HepG2 (cell line): ENCODE measurements around the gene APRT. TPM values are rescaled to one million over a fixed set of nuclear protein-coding genes. Genes with fewer than 3 reads are reported as not detected.

Experiments used
- ATAC-seq: fragments of 200-7000 bp; cut with Tn5 transposase; 3 replicates; pipeline ENCODE4 v1.9.1; 2020; ENCODE audit warnings: mild to moderate bottlenecking, moderate library complexity
- BruUV-seq: library from RNA; stranded (reverse); fragments of 400-500 nt; replicated peaks from 2 replicates; lab custom pipeline; 2021; lab: Mats Ljungman, UMichigan
- CTCF ChIA-PET: fragments of 300-600 bp; formaldehyde crosslinking; extraction: SDS; loops from one replicate; lab custom pipeline; 2021; ENCODE audit warnings: low total read pairs, inconsistent platforms, low intra/inter-chr PET ratio; lab: Yijun Ruan, JAX
- POLR2A ChIA-PET: fragments of 350-600 bp; sonication (Branson Sonifier 250); formaldehyde crosslinking; loops from one replicate; lab custom pipeline; 2020; ENCODE audit warnings: antibody characterized with exemption, inconsistent platforms; lab: Yijun Ruan, JAX
- DNase-seq: peaks from one replicate; pipeline ENCODE4 v3.0.0-alpha.2; 2015; ENCODE audit warnings: low spot score
- FAIRE-seq: peaks from 3 replicates; lab custom pipeline; 2011; peaks lifted over from hg19 to GRCh38; lab: Jason Lieb, UNC
- H2AFZ ChIP-seq: one replicate; pipeline ENCODE4 v1.6.1; 2011; ENCODE audit warnings: low read length, inconsistent platforms
- H3K27ac ChIP-seq: fragments of 300-600 bp; 3 replicates; pipeline ENCODE4 v1.8.0; 2011; ENCODE audit warnings: mixed run types, mild to moderate bottlenecking, mixed read lengths, low read length, inconsistent platforms; ENCODE audit not compliant: insufficient read depth; ENCODE audit errors: extremely low read length
- H3K27me3 ChIP-seq, 2 experiments: fragments of 200-600 bp in 1 of 2; 2 replicates in 1 of 2; 3 replicates in 1 of 2; pipeline versions ENCODE4 v1.6.0 to v1.8.0; 2011; ENCODE audit warnings: low read length in 2 of 2, mild to moderate bottlenecking in 2 of 2, moderate library complexity in 2 of 2, inconsistent platforms in 1 of 2; ENCODE audit not compliant: insufficient read depth in 2 of 2, control insufficient read depth in 1 of 2
- H3K36me3 ChIP-seq, 2 experiments: fragments of 200-600 bp in 1 of 2; replicated peaks in 1 of 2; 2 replicates in 1 of 2; 3 replicates in 1 of 2; pipeline versions ENCODE4 v1.5.1 to v1.8.0; 2011; ENCODE audit warnings: low read length in 2 of 2, inconsistent platforms in 1 of 2; ENCODE audit not compliant: insufficient read depth in 2 of 2, control insufficient read depth in 1 of 2
- H3K4me1 ChIP-seq: 2 replicates; pipeline ENCODE4 v1.5.1; 2012; ENCODE audit warnings: low read length, inconsistent platforms; ENCODE audit not compliant: insufficient read depth
- H3K4me2 ChIP-seq: 2 replicates; pipeline ENCODE4 v1.6.0; 2011; ENCODE audit warnings: low read depth, low read length, inconsistent platforms
- H3K4me3 ChIP-seq, 3 experiments: fragments of 200-600 bp in 1 of 3; sonication (generic), shearing (Covaris generic) in 1 of 3; replicated peaks in 1 of 3; 2 replicates each; pipeline ENCODE4 v1.5.1; 2011 to 2016; ENCODE audit warnings: low read length in 3 of 3, inconsistent platforms in 2 of 3, low read depth in 2 of 3, mild to moderate bottlenecking in 2 of 3, control low read depth in 1 of 3, mixed read lengths in 1 of 3; ENCODE audit not compliant: insufficient read depth in 1 of 3
- H3K79me2 ChIP-seq: one replicate; pipeline ENCODE4 v1.6.1; 2011; ENCODE audit warnings: low read length, inconsistent platforms; ENCODE audit not compliant: insufficient read depth
- H3K9ac ChIP-seq: 2 replicates; pipeline ENCODE4 v1.6.0; 2011; ENCODE audit warnings: mild to moderate bottlenecking, low read depth, low read length, inconsistent platforms; ENCODE audit not compliant: insufficient read depth
- H3K9me3 ChIP-seq: 2 replicates; pipeline ENCODE4 v1.5.1; 2012; ENCODE audit warnings: mild to moderate bottlenecking, low read length
- H4K20me1 ChIP-seq: 2 replicates; pipeline ENCODE4 v1.6.0; 2011; ENCODE audit warnings: inconsistent platforms, mild to moderate bottlenecking, low read length, moderate library complexity; ENCODE audit not compliant: insufficient read depth
- AGO1 ChIP-seq: fragments of 200-400 bp; formaldehyde crosslinking; IDR thresholded peaks from 2 replicates; pipeline ENCODE4 v1.6.1; 2017; ENCODE audit warnings: mild to moderate bottlenecking, low read depth, low read length, moderate library complexity; ENCODE audit not compliant: poor library complexity, severe bottlenecking
- AGO2 ChIP-seq: fragments of 200-400 bp; formaldehyde crosslinking; optimal IDR thresholded peaks from 2 replicates; pipeline ENCODE3; 2017; ENCODE audit warnings: mild to moderate bottlenecking, low read depth, low read length, moderate library complexity
- FOXA3 ChIP-seq: IDR thresholded peaks from 2 replicates; pipeline ENCODE4 v1.6.1; 2016; ENCODE audit warnings: missing genetic modification reagents, missing compliant biosample characterization
- HMG20B ChIP-seq: conservative IDR thresholded peaks from 2 replicates; pipeline ENCODE4 v1.6.1; 2016; ENCODE audit warnings: missing genetic modification reagents, missing compliant biosample characterization
- KMT2A ChIP-seq: sonication (generic); formaldehyde crosslinking; IDR thresholded peaks from 2 replicates; pipeline ENCODE4 v1.4.0; 2020; ENCODE audit warnings: missing genetic modification reagents
- LCORL ChIP-seq, 2 experiments: fragments of 450-650 bp in 1 of 2; sonication (generic) in 1 of 2; formaldehyde crosslinking in 1 of 2; IDR thresholded peaks; 2 replicates each; pipeline versions ENCODE4 v1.5.0 to v1.6.1; 2017 to 2020; ENCODE audit warnings: antibody characterized with exemption in 1 of 2, missing genetic modification reagents in 1 of 2
- NAIF1 ChIP-seq: sonication (generic); formaldehyde crosslinking; IDR thresholded peaks from 2 replicates; pipeline ENCODE4 v1.5.0; 2020; ENCODE audit warnings: mild to moderate bottlenecking, missing genetic modification reagents, borderline replicate concordance
- NR3C1 ChIP-seq: sonication (generic); formaldehyde crosslinking; IDR thresholded peaks from 2 replicates; pipeline ENCODE4 v1.4.0; 2020; ENCODE audit warnings: missing genetic modification reagents
- ZFP90 ChIP-seq: sonication (generic); formaldehyde crosslinking; IDR thresholded peaks from 2 replicates; pipeline ENCODE4 v1.8.0; 2022; ENCODE audit warnings: missing genetic modification reagents, mild to moderate bottlenecking, inconsistent platforms, borderline replicate concordance
- ZNF224 ChIP-seq: sonication (generic); formaldehyde crosslinking; IDR thresholded peaks from 2 replicates; pipeline ENCODE4 v1.5.0; 2020; ENCODE audit warnings: mild to moderate bottlenecking, missing genetic modification reagents
- ZNF562 ChIP-seq: sonication (generic); formaldehyde crosslinking; IDR thresholded peaks from 2 replicates; pipeline ENCODE4 v1.8.0; 2022; ENCODE audit warnings: missing genetic modification reagents, borderline replicate concordance
- ZNF614 ChIP-seq: IDR thresholded peaks from 2 replicates; pipeline ENCODE4 v1.6.1; 2018; ENCODE audit warnings: missing biosample characterization, missing genetic modification reagents, inconsistent platforms, borderline replicate concordance
- ZNF7 ChIP-seq: IDR thresholded peaks from 2 replicates; pipeline ENCODE4 v1.6.1; 2016; ENCODE audit warnings: missing biosample characterization, missing genetic modification reagents
- ZSCAN31 ChIP-seq: sonication (generic); formaldehyde crosslinking; IDR thresholded peaks from 2 replicates; pipeline ENCODE4 v1.5.0; 2020; ENCODE audit warnings: low read depth, mild to moderate bottlenecking, missing genetic modification reagents
- WGBS: methylation state at CpG from one replicate; pipeline ENCODE4 v1.1.6; 2017; ENCODE audit warnings: low lambda C conversion rate; 5-methylcytosine and 5-hydroxymethylcytosine counted together
- in situ Hi-C: cut with HindIII; loops from 2 replicates; pipeline ENCODE4 v1.10.0; 2017; ENCODE audit warnings: low pct_unique_long_range_greater_than_20kb; ENCODE audit not compliant: extremely low pct_ligation_motif_present
- intact Hi-C: fragments of 100-400 bp; cut with micrococcal nuclease; formaldehyde crosslinking; loops from one replicate; pipeline ENCODE4 v1.10.0; 2022; ENCODE audit not compliant: unreplicated experiment
- polyA plus RNA-seq, 8 experiments: library from polyadenylated mRNA; depleted of rRNA in 3 of 8; stranded (reverse) in 7 of 8; unstranded in 1 of 8; fragments of >200 nt; fragmentation: Illumina TruSeq in 4 of 8; extraction: Trizol in 4 of 8; gene quantifications; 2 replicates each; pipeline versions ENCODE4 v1.2.1 to v1.2.3, GENCODE V29; 2011 to 2016; ENCODE audit warnings: low read depth in 4 of 8, missing spikeins in 1 of 8, mixed read lengths in 1 of 8; ENCODE audit not compliant: insufficient read depth in 1 of 8
- total RNA-seq, 5 experiments: library from RNA; depleted of rRNA; stranded (reverse); fragments of >200 nt; fragmentation: Illumina TruSeq; extraction: Trizol; gene quantifications; 2 replicates each; pipeline ENCODE4 v1.2.3, GENCODE V29; 2016; ENCODE audit warnings: low read depth in 1 of 5

Gene APRT
- total and polyA plus RNA-seq, 2 of the 13 experiments (the other 11 are each of a cell fraction or from before 2014, with no cell fraction given), result 155 to 242 TPM

DNA sequence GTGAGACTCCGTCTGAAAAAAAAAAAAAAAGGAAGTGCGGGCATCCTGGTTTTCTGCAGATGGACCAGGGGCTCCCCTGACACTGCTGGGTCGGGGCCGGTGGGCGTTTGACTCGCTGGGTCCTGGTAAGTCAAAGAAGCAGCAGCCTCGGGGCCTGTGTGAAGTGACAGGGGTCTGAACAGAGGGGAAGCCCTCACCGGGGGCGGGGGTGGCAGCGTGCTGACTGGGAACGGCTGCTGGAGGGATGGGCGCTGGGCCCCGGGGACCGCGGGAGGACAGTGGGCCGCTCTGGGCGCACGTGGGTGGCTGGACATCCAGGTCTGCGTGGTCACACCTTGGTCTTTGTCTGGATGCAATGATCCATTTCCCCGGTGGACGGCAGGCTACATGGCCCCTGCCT lies 36.8 kb upstream of the APRT start:
- H4K20me1 ChIP-seq, result peaks cover 3% of the 10 kb centered on the region; the same call in 1 of the 2 replicates
- 89% methylated on average over 16 of the region's 21 CpGs for WGBS
- H3K4me1 ChIP-seq, result no peaks in the 10 kb centered on the region
- intact Hi-C loops (no loop called here), in situ Hi-C loops (no loop called here)
- H3K4me2 ChIP-seq, result no peak overlapping the region
- peaks cover 0 to 3% of the 10 kb centered on the region in 2 experiments; a peak in 2 of 5 replicates for H3K36me3 ChIP-seq
- no peak for TF ChIP-seq ZSCAN31 (CRISPR knock-in tag)
- no peak for TF ChIP-seq NR3C1 (CRISPR knock-in tag)
- TF ChIP-seq KMT2A (CRISPR knock-in tag), result no peak
- TF ChIP-seq ZNF224 (CRISPR knock-in tag), result no peak
- no peak for TF ChIP-seq AGO1
- TF ChIP-seq ZNF7, result no peak
- no peak for TF ChIP-seq ZNF614 (CRISPR knock-in tag)
- no peaks in the 10 kb centered on the region for H3K9me3 ChIP-seq
- no peak overlapping the region for H3K4me3 ChIP-seq
- DNase-seq (no peak), FAIRE-seq (no peak), ATAC-seq (no peak)
- no TSS peak for BruUV-seq
- POLR2A ChIA-PET, result interaction anchor here (1.1 kb wide), 1 partner anchor 8 kb away, joined by 3 read pairs; the partner anchor contains the start of genes GALNS and TRAPPC2L
- no peak overlapping the region for H3K9ac ChIP-seq
- CTCF ChIA-PET, result no interaction called here
- H2AFZ ChIP-seq, result no peak overlapping the region
- no peaks in the 10 kb centered on the region for H3K79me2 ChIP-seq
- H3K27me3 ChIP-seq, result no peaks in the 10 kb centered on the region
- no peak overlapping the region for H3K27ac ChIP-seq

DNA sequence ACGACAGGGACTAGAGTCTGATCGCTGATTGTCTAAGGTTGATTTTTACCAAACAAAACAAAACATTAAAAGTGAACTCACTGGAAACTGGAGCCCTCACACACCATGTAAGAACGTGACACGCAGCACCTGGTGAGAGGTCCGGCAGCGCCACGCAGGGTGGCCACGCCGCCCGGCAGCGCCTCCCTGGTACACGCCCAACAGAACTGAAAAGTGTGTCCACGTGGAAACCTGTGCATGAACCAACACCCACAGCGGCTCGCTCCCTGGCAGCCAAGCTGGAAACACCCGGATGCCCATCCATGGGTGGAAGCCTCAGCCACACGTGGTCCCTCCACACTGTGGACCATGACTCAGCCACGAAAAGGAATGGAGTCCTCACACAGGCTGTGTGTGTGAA lies 35.9 kb upstream of the APRT start:
- no peaks in the 10 kb centered on the region for H3K79me2 ChIP-seq
- no peak overlapping the region for H2AFZ ChIP-seq
- no peak overlapping the region for H3K9ac ChIP-seq
- FAIRE-seq, result no peak
- H3K27ac ChIP-seq, result no peak overlapping the region
- BruUV-seq, result no TSS peak
- no peaks in the 10 kb centered on the region for H3K4me1 ChIP-seq
- TF ChIP-seq ZNF562 (CRISPR knock-in tag) (no peak), NAIF1 (no peak), AGO2 (peak; percentile 25), ZFP90 (no peak), HMG20B (CRISPR knock-in tag) (no peak), FOXA3 (CRISPR knock-in tag) (no peak), LCORL (IDR thresholded peaks at IDR 0.05) (no peak), LCORL (CRISPR knock-in tag; IDR thresholded peaks at IDR 0.05) (no peak)
- ChIA-PET CTCF (no interaction called here), POLR2A (no interaction called here)
- intact Hi-C loops (no loop called here), in situ Hi-C loops (no loop called here)
- peaks cover 0 to 3% of the 10 kb centered on the region in 2 experiments; a peak in 2 of 5 replicates for H3K36me3 ChIP-seq
- DNase-seq, result no peak
- no peak for ATAC-seq
- H3K9me3 ChIP-seq, result no peaks in the 10 kb centered on the region
- peaks cover 3% of the 10 kb centered on the region; the same call in 1 of the 2 replicates for H4K20me1 ChIP-seq
- no peak overlapping the region for H3K4me3 ChIP-seq
- no peaks in the 10 kb centered on the region for H3K27me3 ChIP-seq
- no peak overlapping the region for H3K4me2 ChIP-seq
- 87% methylated on average over 18 of the region's 18 CpGs for WGBS
